Bronchial epithelial cell (primary cell): Measurements from ENCODE around the gene UBE2D2. TPM values are rescaled to one million over a fixed set of nuclear protein-coding genes. Genes with fewer than 3 reads are reported as not detected.

Experiments
- DNase-seq: peaks from one replicate; pipeline ENCODE4 v3.0.0-alpha.2; 2010; ENCODE audit warnings: low read depth
- FAIRE-seq: peaks from 2 replicates; lab custom pipeline; 2011; peaks lifted over from hg19 to GRCh38; lab: Jason Lieb, UNC
- H3K27me3 ChIP-seq: 2 replicates; pipeline ENCODE4 v1.5.1; 2011; ENCODE audit warnings: low read length; ENCODE audit not compliant: control insufficient read depth, insufficient read depth
- H3K36me3 ChIP-seq: 2 replicates; pipeline ENCODE4 v1.5.1; 2011; ENCODE audit warnings: low read length; ENCODE audit not compliant: control insufficient read depth, insufficient read depth
- H3K4me3 ChIP-seq: 2 replicates; pipeline ENCODE4 v1.5.1; 2011; ENCODE audit warnings: mild to moderate bottlenecking, low read depth, low read length, control low read depth
- CTCF ChIP-seq: IDR thresholded peaks from 2 replicates; pipeline ENCODE4 v1.5.1; 2011; ENCODE audit warnings: mild to moderate bottlenecking, moderate library complexity, low read length, control low read depth, inconsistent platforms; ENCODE audit not compliant: insufficient read depth, severe bottlenecking
- total RNA-seq: library from RNA; depleted of rRNA; stranded (reverse); fragments of >200 nt; gene quantifications from 2 replicates; pipeline ENCODE4 v1.2.1, GENCODE V29; 2014

The UBE2D2 gene
- total RNA-seq, 1 donor from 2014 or later: 52.1 TPM

GRCh38 chr5:139650689-139651042 is 89.5 kb downstream of the UBE2D2 start:
- Histone ChIP-seq H3K36me3 (no peaks in the 10 kb centered on the region), H3K4me3 (peak overlapping the region; percentile 70), H3K27me3 (no peaks in the 10 kb centered on the region)
- FAIRE-seq (no peak), DNase-seq (no peak)
- no peak for TF ChIP-seq CTCF

GRCh38 chr5:139651043-139651834 is 90.1 kb downstream of the UBE2D2 start:
- FAIRE-seq: no peak

GRCh38 chr5:139651853-139652787 is 91.0 kb downstream of the UBE2D2 start:
- Histone ChIP-seq H3K36me3 (no peaks in the 10 kb centered on the region), H3K27me3 (no peaks in the 10 kb centered on the region), H3K4me3 (no peak overlapping the region)
- no peak for TF ChIP-seq CTCF
- FAIRE-seq (no peak), DNase-seq (peak; percentile 91)

More at GRCh38 chr5:139651043-139651834, 90.1 kb downstream of the UBE2D2 start:
- Histone ChIP-seq H3K27me3 (no peaks in the 10 kb centered on the region), H3K36me3 (no peaks in the 10 kb centered on the region), H3K4me3 (no peak overlapping the region)
- no peak for DNase-seq
- TF ChIP-seq CTCF: no peak

- no peak overlapping the region for H3K4me3 ChIP-seq
- DNase-seq (no peak), FAIRE-seq (no peak)
- H3K36me3 ChIP-seq: no peaks in the 10 kb centered on the region
- TF ChIP-seq CTCF: no peak
- no peaks in the 10 kb centered on the region for H3K27me3 ChIP-seq
Observed at GRCh38 chr5:139652788-139653241, 91.7 kb downstream of the UBE2D2 start.

- Histone ChIP-seq H3K36me3 (no peaks in the 10 kb centered on the region), H3K4me3 (no peak overlapping the region), H3K27me3 (no peaks in the 10 kb centered on the region)
- no peak for TF ChIP-seq CTCF
- no peak for FAIRE-seq
- DNase-seq: no peak
Observed at GRCh38 chr5:139653616-139654015, 92.5 kb downstream of the UBE2D2 start.
